Measurements from ENCODE around the gene TRABD2B.

Gene TRABD2B

DNA sequence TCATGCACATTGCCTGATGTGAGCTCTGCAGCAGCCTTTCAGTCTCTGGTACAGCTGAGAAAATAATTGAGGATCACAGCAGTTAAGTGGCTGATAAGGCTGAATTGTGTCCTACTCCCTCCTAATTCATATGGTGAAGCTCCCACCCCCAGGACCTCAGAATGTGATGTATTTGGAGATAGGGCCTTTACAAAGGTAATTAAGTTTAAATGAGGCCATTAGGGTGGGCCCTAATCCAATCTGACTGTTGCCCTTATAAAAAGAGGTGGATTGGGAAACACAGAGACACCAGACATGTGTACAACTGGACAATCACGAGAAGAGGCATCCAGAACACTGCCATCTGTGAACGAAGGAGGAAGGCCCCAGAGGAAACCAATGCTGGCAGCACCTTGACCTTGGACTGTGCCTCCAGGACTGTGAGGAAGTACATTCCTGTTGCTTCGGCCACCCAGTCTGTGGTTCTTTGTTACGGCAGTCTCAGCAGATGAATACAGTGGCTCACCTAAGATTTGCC lies 148.1 kb downstream of the TRABD2B start:
- no peak for DNase-seq (ENCODE audit: low spot score)

DNA sequence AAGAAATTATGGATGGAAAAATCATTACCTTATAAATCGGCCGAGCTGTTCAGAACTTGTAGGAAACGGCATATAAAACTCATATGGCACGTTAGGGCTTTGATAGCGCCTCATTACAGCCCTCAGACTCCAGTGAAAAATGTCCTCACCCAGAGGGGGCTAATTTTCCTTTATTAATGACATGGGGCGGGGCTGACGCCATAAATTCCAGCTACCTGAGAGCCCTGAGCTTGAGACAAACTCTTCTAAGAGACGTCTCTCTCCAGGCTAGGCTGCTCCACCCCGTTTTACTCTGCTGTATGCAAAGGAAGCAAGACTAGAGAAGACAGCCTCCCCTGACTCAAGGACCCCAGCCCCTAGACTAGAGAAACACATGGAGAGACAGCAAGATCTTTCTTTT lies 149.4 kb downstream of the TRABD2B start:
- no peak for DNase-seq (ENCODE audit: low spot score)

DNA sequence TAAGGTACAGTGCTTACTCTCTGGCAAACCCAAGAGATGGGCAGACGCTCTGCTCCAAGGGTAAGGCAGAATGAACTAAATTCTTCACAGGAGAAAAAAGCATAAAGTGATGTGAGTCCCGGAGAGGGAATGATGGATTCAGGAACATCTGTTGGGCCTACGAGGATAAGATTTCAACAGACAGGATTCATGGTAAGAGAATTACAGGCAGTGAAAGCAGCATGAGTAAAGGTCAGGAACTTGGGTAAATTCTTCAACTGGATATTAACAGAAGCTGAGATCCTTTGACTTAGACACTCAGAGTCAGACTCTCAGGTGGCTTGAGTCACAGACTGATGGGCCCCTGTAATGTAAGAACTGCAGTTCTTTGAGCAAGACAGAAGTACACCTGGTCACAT lies 152.6 kb downstream of the TRABD2B start:
- DNase-seq (ENCODE audit: low spot score), result no peak

DNA sequence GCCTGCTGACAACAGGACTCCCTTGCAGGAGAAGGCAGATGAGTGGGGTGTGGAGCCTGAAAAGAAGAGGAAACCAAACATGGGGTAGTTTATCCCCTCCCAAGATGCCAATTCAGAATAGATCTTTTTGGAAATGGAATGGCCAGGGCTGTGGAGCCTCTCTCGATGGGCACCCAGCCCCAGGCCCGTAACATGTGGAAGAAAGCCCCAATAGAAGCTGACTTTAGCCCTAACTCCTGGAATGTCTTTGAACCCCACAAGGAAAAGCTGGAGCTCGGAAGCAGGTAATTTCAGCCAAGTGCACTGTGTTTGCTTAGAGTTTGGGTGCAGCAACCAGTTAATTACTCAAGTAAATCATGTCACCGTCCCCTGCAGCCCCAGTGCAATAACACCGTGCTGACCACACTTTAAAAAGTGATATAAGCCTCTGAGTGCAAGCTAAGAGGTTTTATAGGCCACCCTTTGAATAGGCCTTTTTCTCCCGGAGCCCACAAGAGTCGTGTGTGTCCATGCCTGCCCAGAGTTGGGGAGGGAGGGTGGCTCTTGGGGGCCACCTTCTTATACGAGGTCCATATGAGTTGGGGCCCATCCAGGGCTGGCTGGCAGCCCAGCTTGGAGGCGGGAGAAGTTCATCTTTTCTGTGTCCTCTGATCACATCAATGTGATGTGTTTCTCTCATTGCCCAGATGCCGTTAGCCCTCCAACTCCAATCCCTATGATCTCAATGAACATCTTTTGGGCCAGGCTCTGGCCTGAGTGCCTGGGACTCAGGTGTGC lies 153.2 kb downstream of the TRABD2B start:
- no peak for DNase-seq (ENCODE audit: low spot score)

DNA sequence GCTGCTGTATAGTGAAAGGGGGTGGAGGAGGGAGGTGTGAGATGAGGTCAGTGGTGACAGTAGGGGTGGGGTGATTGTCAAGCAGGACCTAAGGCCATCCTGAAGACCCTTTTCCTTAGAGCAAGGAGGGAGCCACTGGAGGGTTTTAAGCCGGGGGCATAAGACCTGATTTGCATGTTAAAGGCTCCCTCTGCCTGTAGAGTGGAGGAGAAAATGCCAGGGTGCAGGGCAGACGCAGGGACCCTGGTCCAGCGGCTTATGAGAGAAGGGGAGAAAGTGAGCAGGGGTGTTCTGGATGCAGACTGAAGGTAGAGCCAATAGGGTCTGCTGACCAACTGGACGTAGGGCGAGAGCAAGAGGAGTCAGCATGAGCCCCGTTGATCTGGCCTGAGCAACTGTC lies 154.1 kb downstream of the TRABD2B start:
- no peak for DNase-seq (ENCODE audit: low spot score)

DNA sequence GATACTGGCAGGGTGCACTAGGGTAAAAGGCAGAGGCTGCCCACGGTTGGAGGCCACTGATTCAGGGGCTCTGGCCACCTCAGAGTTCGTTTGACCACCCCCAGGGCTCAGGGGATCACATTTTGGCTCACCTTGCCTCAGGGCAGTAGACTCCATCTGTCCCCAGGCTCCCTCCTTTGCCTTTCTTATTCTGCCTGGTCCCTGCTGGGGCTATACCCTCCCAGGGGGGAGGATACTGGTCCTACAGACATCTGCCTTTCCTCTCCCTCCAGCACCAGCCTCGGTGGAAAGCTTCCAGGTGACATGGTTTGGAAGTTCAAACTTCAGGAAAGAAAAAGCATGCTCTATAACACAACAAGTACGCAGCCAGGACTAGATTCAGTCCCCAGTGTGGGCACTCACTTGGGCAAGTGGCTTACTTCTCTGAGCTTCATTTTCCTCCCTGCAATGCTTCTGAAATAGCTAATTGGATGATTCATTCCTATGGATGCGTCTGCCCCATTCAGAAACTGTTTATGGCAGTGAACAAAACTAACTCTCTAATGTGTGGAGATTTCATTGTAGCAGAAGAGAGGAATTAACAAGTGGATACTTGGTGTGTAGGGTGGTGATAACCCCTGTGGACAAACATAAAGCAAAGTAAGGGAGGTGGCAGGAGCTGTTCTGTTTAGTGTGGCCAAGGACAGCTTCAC lies 154.8 kb downstream of the TRABD2B start:
- no peak for DNase-seq (ENCODE audit: low spot score)

DNA sequence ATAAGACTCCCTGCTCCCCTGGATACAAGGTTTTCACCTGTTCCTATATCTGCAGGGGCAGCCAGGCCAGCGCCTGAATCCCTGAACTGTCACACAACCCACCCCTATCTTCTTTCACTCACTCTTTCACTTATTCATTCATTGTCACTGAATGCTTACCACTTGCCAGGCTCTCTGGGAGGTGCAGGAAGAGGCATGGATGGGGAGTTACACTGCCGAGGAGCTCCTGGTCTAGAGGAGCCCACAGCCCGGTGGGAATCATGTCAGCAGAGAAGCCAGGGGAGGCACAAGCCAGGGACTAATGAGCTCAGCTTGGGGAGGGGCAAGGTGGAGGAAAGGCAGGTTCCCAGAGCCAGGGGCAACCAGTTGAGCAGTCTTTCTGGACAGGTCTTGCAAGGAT lies 155.8 kb downstream of the TRABD2B start:
- no peak for DNase-seq (ENCODE audit: low spot score)

DNA sequence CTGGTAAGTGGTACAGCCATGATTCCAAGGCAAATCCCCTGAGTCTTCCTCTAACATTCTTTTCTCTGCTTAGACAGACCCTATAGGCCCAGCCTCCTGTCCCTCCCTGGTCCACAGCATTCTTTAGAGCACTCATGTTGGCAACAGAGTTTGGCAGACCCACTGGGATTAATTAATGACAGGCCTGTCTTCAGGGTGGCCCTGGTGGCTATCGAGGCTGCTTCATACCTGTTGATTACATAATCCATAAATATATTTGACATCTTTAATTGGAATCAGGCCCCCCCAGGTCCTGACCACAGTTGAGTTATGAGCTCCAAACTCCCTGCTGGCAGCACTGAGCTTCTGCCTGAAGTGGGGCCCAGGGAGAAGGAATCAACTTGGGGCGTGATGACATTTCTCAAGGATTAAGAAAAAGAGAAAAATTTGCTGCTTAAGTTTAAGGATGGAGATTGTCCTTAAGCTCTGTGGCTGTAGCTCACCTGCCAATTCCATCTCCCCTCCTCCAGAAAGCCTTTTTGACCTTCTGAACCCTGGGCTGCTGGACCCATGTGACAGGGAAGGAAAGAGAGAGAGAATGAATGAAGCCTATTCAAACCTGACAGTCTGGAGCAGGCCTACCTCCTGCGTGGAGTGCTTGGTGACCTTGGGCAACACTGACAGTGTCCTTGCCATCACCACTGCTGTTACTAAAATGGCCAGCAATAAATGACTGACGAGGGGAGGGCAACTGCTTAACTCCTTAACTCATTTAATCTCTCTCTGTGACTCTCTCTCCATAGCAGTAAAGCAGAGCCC lies 156.6 kb downstream of the TRABD2B start:
- DNase-seq (ENCODE audit: low spot score), result no peak

DNA sequence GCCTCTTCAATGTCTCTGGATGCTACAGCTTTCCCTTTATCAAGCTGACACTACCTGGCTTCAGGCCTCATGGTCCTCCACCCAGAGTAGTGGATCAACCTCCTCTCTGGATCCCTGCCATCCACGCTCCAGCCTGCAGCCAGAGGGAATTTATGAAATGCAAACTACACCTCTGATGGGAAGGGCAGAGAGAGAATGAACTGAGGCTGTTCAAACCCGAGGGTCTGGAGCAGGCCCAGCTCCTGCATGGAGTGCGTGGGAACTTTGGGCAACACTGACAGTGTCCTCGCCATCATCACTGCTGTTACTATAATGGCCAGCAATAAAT lies 157.8 kb downstream of the TRABD2B start:
- DNase-seq (ENCODE audit: low spot score), result no peak

DNA sequence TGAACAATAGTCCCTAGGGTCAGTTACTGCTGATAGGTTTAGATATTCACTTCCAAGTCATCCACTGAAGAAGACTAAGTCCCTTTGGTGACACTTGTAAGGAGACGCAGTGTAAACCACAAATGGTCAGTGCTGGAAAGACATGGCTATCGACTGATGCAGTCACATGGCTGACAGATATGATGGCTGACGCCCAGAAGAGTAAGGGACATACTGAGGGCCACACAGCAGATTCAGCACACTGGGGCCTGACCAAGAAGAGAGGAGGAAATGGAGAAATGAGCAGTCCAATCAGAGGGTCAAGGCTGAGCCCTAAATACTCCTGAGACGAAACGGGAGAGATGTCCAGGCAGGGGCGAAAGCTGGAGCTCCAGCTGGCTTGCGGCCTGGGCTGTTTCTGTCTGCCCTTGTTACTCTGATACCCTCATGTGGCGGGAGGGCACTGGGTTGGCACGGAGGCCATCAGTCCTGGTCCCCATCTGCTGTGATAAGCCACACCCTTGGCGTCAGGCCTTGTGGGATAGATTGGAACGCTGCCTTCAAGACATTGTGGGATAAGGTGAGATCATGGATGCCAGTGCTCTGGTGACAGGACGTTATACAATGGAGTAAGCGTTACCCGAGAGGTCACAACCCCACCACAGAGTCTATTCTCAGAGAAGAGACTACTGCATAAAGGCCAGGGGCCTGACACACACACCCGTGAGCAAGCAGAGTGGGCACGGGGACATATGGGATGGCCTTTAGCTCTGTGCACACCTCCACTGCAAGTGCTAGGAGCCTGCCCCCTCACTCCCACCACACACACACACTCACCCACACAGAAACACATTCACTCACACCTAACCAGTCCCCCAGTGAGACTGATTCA lies 158.4 kb downstream of the TRABD2B start:
- DNase-seq (ENCODE audit: low spot score), result no peak

DNA sequence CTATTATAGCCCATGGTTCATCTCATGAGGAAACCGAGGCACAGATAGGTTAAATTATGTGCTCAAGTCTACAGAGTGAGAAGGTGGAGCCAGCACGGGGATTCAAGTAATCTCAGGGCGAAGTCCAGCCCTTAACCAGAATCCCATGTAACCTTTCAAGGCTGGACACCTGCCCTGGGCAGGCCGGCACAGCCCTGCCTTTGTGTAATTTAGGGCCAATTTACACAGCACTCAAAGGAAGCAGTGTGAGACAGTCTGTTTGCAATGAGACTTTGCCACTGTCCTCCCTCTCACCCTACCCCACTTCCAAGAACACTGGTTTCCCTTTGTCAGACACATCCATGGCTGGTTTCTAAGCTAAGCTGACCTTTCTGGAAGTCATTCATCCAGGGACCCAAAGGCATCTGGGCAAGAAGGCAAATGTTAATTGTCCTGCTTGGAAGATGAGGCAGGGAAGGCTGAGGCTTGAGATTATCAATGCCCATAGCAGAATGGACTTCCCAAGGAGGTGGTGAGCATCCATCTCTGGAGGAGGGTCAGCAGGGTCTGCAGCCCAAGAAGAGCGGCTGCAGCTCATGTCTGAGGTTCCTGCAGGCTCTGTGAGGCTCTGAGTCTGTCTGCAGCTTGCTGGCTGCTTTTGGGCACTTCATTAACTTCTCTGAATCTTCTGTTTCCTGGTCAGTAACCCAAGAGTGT lies 159.2 kb downstream of the TRABD2B start:
- no peak for DNase-seq (ENCODE audit: low spot score)

DNA sequence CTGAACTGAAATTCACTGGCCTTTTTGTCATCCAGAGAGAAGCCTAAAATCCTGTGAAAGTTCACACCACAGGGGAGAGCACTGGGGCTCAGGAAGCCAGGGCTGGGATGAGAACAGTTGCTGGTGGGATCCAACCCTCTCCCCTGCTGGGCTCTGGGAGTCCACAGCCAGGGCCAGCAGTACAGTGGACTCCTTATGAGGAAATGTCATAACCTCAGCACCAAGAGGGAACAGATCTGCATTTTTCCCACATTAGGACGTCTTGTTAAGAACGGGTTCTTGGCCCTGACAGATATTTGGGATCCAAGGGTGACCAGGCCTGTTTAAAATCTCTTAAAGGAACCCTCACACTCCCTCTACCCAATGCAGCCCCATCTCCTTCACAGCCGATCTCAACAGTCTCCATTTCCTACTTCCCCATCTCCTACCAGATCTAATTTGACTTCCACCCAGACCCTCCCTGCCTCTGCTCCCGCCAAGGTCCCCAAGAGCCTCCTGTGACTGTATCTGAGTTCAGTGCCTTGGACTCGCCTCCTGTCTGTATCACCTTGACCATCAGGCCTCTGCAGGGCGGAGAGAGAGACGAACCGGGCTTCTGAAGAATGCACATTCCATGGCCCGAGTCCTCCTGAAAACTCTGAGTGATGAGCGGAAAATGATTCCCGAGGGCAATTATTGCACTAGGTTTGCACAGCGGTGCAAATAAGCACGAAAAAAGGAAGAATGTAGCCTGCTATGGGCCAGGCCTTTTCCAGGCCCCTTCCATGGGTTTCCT lies 159.9 kb downstream of the TRABD2B start:
- DNase-seq (ENCODE audit: low spot score), result no peak

DNA sequence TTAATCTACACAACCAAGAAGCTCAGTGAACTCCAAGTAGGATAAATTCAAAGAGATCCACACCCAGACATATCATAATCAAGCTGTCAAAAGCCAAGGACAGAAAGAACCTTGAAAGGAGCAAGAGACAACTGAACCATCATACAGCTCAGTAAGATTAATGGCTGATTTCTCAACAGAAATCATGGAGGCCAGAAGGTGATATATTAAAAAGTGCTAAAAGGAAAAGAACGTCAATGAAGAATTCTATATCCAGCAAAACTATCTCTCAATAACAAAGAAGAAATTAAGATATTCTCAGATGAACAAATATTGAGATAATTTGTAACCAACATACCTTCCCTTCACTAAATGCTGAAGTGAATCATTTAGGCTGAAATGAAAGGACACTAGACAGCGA lies 161.8 kb downstream of the TRABD2B start:
- no peak for DNase-seq (ENCODE audit: low spot score)

DNA sequence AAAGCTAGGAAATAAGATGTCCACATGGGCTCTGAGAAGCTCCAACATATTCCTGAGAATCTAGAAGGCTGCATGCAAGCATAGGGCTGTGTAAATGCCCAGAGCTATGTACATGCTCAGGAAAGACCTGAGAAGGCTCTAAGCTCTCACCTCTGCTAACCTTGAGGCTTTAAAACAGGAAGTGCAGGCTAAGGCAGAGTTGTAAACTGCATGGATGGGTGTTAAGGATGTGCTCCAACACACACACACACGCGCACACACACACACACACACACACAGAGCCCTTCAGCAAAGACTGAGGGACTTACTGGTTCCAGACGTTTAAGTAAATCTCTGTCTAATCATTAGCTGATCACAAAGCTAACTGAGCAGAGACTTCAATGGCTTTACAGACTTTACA lies 162.9 kb downstream of the TRABD2B start:
- DNase-seq (ENCODE audit: low spot score), result no peak

DNA sequence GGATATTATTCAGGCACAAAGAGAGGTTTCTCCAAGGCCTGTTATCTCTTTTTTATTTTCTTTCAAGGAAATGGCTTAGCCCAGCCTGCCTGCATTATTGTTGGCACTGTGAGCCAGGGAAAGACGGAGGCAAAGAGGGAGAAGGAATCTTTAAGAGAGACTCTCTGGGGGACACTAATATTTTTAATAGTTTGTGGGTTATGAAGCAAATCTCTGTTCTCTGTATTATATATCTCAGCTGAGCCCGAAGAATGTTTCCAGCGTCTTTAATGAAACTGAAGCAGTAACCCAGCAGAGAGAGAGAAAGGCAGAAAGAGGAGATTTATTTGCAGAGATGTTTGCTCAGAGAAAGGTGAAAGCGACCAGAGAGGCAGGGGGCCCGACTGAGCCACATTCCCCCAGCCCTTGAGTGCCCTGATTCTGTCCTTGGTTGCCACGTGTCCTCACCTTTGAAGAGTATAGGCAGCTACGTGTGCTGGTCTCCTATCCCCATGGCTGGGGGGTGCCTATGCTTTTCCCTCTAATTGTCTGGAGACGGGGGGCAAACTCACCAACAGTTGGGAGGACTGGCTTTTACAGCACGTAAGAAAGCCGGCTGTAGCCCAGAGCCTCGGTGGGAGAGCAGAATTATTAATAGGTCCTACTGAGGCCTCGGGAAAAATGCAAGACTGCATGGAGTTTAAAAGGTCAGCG lies 166.4 kb downstream of the TRABD2B start:
- DNase-seq (ENCODE audit: low spot score), result no peak

DNA sequence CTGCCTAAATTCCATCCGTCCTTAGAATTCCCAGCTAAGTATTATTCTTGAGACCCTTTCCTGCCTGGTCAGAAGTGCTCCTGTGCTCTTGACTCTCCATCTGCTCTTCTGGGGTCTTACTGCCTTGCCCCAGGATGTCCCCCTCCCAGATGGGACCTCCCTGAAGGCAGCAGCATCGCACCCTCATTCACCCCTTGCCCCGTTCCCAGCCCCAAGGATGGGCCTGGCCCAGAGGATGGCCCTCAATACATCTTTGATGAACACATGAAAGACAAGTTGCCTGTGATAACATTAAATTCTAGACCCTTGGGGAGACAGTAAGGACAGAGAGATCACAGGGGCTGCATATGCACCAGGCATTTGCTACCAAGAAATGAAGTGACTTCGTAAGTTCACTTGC lies 167.2 kb downstream of the TRABD2B start:
- no peak for DNase-seq (ENCODE audit: low spot score)

DNA sequence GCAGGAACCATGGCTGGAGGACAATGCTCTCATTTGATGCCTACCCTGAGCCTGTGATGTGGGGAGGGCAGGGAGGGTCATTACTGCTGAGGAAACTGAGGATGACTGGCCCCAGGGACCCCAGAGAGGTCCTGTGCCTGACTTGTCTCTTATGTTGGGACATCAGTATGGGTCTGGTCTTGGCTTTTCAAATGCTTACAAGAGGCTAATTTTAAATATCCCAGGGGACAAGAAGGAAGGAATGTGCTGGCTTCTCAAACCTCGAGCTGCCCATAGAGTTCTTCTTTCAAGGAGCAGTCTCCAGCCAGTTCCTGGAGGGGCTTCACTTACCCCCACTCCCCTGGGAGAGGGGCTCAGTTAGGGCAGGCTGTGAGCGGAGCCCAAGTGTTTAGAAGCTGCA lies 168.2 kb downstream of the TRABD2B start:
- DNase-seq (ENCODE audit: low spot score), result no peak

DNA sequence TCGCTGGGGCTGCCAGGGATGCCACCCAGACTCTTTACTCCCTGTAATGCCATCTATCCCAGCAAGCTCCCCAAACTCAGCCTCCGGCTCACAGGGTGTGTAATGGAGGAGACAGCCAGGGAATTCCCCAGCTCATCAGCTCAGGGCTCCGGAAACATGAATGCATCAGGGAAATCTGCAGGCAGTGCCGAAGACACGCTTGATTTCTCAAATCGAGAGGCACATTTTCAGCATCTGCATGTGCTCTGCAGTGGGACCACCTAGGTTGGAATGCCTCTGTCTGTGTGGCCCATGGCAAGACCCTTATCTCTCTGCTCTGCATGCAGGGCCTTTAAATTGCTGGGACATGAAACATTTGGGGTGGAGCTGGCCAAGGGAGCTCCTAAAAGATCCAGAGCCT lies 170.1 kb downstream of the TRABD2B start:
- no peak for DNase-seq (ENCODE audit: low spot score)

DNA sequence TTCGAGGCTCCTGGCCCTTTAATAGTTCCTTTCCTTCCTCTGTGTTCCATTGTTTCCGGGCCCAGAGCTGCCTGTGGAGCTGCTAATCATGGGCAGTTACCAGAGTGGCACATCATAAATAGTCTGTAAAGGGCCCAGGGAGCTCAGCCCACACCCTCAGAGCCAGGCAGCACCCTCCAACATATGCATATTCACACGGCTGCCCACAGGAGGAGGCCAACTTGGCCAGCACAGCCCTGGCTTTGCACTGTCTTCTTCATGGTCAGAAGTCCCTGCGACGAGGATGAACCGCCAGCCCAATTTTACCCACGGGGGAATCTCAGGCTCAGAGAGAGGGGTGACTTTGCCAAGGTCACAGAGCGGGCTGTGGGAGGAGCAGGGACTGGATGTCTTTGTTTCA lies 172.5 kb downstream of the TRABD2B start:
- DNase-seq (ENCODE audit: low spot score), result no peak

DNA sequence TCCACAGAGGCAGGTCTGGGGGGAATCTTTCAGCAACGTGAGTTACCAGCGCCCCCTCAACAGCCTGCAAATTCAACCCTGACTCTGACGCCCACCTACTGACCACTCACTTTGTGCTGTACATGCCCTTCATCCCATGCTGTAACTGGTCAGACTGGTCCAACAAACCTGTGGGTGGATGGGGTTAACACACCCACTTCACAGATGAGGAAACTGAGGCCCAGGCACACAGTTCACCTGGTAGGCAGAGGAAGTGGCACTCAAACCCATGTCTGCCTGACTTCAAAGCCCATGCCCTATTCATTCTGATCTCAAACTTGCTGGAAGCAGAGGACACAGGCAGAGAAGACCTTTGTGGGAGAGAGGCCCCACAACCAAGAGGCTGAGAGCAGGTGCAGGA lies 172.9 kb downstream of the TRABD2B start:
- DNase-seq (ENCODE audit: low spot score), result no peak

Measured in activated CD4-positive, alpha-beta T cell treated with anti-CD3 and anti-CD28 coated beads, Interleukin-2, Interleukin-4, amounts not matched to agents 100 ng/mL and 50 ng/mL, durations not matched to agents 16 hours and 8 hours (primary cell).